ENCODE results near the gene RRBP1. TPM values are rescaled to one million over a fixed set of nuclear protein-coding genes. Genes with fewer than 3 reads are reported as not detected.
A peak's percentile ranks its signal among the peaks of the same experiment; 100 is the strongest.

The RRBP1 gene
- total RNA-seq, 4 donors from 2014 or later, result 33.7 to 57.7 (median 43.2) TPM

DNA sequence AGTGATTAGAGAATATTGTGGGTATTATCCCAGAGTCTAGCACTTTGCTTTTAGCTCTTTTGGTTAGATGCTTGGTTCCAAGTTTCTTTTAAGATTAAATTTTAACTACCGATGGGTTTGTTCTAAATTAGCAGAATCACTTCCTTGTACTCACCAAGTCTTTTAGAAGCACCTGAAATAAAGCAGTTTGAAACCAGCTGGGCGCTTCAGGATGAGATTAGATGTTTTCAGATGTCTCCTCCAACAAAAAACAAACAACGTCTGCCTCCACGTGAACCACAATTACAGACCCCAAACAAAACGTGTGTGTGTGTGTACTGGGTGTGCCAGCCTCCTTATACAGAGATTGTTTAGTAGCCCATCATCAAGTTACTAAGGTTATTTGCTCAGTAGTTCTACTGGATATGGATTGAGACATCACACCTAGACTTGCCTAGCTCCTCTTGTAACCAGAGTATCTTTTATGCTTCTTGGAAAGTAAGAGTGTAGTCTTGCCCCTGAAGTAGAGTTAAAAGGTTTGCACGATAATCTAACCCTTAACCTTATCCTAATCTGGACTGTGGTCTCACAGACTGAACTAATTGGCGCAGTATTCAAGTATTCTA lies 109.9 kb downstream of the RRBP1 start:
- intact Hi-C loops (cut with DNase I; ENCODE audit: low total_unique reads), result no loop called here
- 34 to 43% methylated on average over 7 of the region's 7 CpGs for WGBS, 2 donors
- no peak for DNase-seq (ENCODE audit: low spot score in 2 of 2)
- no peak overlapping the region for H3K4me3 ChIP-seq (ENCODE audit: low read depth, poor library complexity, severe bottlenecking)
- TF ChIP-seq, protein P1, sequence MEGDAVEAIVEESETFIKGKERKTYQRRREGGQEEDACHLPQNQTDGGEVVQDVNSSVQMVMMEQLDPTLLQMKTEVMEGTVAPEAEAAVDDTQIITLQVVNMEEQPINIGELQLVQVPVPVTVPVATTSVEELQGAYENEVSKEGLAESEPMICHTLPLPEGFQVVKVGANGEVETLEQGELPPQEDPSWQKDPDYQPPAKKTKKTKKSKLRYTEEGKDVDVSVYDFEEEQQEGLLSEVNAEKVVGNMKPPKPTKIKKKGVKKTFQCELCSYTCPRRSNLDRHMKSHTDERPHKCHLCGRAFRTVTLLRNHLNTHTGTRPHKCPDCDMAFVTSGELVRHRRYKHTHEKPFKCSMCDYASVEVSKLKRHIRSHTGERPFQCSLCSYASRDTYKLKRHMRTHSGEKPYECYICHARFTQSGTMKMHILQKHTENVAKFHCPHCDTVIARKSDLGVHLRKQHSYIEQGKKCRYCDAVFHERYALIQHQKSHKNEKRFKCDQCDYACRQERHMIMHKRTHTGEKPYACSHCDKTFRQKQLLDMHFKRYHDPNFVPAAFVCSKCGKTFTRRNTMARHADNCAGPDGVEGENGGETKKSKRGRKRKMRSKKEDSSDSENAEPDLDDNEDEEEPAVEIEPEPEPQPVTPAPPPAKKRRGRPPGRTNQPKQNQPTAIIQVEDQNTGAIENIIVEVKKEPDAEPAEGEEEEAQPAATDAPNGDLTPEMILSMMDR (IDR thresholded peaks at IDR 0.05), result no peak
- TF ChIP-seq POLR2A (IDR thresholded peaks at IDR 0.05), result no peak

DNA sequence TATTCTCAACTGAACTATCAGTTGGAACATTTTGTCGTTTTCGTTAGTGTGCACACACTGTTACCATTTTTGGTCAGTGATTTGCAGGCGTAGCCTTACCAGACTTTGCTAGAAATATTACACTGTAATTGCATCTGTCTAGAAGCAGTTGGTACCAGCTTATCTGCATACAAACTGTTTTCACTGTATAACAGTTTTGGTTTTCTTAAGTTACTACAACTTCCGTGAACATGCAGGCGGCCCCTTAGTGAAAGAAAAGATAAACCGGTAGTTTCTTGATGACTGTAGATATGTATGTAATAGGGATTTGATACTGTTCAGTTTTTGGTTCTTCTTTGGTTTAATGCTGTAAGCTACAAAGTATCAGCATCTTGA lies 110.9 kb downstream of the RRBP1 start:
- WGBS, 2 donors, result 3 to 10% methylated on average over 6 of the region's 6 CpGs
- intact Hi-C loops (cut with DNase I; ENCODE audit: low total_unique reads), result no loop called here
- no peak for DNase-seq (ENCODE audit: low spot score in 2 of 2)
- TF ChIP-seq POLR2A (IDR thresholded peaks at IDR 0.05), result no peak
- TF ChIP-seq, protein P1 (IDR thresholded peaks at IDR 0.05), result no peak
- H3K4me3 ChIP-seq (ENCODE audit: low read depth, poor library complexity, severe bottlenecking), result no peak overlapping the region

DNA sequence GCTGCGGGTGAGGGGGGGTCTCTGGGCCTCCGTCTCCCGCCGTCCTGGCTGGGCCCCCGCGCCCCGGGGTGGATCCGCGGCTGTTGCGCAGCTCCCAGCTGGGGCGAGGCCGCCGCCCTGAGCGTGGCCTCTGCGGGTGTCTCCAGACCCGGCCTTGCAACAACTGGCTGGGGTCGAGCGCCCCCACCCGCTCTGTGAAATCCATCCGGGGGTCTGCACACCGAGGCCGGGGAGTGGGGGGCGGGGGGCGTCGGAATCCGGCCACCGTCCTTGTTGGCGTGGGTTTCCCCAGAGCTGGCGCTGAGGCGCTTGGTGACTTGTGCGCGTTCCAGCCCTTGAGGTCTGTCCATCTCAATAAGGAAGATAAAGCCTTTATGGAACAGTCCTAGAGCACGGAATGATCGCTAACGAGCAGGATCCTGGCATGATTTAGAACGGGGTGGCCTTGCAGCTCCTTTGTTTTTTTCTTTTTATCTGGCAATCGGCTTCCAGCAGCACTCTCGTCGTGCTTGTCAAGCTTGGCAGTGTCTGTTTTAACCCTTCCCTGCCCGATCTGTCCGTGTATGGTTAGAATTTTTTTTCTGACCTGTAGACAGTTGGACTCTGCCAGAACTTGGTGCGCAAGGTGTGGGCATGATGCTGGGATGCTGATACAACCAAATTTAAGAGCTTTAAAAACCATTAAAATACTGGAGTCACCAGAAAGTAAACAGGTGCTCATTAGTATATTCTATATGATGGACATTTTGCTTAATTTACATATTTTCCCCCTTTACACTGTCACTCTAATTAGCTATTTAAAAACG lies 111.5 kb downstream of the RRBP1 start:
- WGBS, 2 donors, result 1 to 3% methylated on average over 18 to 33 of the region's 43 CpGs

DNA sequence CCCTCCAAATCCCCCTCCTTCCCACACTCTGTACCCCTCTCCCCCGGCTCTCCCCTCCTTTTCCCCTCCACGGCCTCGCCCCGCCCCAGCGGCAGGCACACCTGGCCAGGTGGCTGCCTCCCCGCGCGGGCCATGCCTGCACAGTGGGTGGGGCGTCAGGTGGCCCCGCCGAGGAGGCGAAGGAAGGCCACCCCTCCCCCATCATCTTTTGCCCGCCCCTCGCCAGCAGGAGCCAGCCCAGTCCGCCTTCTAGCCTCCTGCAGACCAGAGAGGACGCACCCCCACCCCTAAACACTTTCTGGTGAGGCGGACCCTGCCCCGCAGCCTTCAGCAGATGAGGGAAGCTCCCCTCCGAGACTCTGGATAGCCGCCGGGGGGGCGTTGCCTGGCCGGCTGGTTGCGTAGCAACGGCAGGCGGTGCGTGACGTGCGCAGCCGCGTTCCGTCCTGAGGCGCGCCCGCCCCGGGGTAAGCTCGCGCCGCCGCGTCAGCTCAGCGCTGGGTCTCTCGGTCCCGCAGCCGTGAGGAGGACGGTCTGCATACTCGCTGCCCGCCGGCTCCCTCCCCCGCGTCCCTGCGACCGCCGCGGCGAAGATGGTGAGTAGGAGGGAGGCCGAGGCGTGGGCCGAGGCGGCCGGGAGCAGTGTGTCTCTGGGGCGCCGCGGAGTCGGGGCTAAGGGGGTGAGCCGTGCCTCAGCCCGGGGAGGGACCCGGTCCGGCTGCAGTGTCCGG lies 112.3 kb downstream of the RRBP1 start, which contains the start of gene DSTN:
DSTN (plus strand) TSS at position 460 of the 731 bp plus-strand sequence; CDS start at position 594, 134 bp downstream.
- intact Hi-C loops (cut with DNase I; ENCODE audit: low total_unique reads), result no loop called here
- WGBS, 2 donors, result 0 to 2% methylated on average over 11 to 28 of the region's 70 CpGs
- peak within 1 kb of the TSS; percentile 99 for H3K4me3 ChIP-seq (ENCODE audit: low read depth, poor library complexity, severe bottlenecking)
- TF ChIP-seq POLR2A (IDR thresholded peaks at IDR 0.05), result peak in 1 of 2 donors; percentile 47
- TF ChIP-seq, protein P1 (IDR thresholded peaks at IDR 0.05), result no peak
- peak; percentile 89 to 98 for DNase-seq (ENCODE audit: low spot score in 2 of 2)

More for the DNA sequence above, 111.5 kb downstream of the RRBP1 start:
- DNase-seq (ENCODE audit: low spot score in 2 of 2), result peak; percentile 46 to 92
- TF ChIP-seq POLR2A (IDR thresholded peaks at IDR 0.05), result no peak
- TF ChIP-seq, protein P1 (IDR thresholded peaks at IDR 0.05), result no peak
- H3K4me3 ChIP-seq (ENCODE audit: low read depth, poor library complexity, severe bottlenecking), result peak overlapping the region; percentile 99
- intact Hi-C loops (cut with DNase I; ENCODE audit: low total_unique reads), result no loop called here

DNA sequence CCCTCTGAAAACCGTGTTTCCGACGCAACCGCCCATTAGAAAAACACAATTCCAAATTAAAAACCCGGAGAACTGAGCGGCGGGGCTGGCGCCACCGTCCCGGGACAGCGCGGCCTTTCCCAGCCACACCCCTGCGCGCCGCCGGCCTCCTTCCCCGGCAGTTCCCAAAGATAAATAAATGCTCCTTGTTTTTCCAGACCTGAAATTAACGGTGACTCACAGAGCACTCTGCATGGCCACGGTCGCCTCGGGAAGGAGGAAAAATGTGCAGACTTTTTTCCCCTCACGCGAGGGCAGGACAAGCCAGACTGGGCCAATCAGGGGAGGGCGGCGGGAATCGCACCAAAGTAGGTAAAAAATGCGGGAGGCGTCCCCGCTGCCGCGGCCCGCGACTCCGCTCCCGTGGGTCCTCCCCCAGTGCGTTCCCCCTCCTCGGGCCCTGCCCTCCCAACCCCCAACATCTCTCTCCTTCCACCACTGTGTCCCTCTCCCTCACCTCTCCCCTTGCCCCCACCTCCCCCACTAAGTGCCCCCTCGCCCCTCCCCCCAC lies 113.0 kb downstream of the RRBP1 start:
- DNase-seq (ENCODE audit: low spot score in 2 of 2), result peak; percentile 89 to 96
- intact Hi-C loops (cut with DNase I; ENCODE audit: low total_unique reads), result no loop called here
- 0 to 2% methylated on average over 37 of the region's 38 CpGs for WGBS, 2 donors
- H3K4me3 ChIP-seq (ENCODE audit: low read depth, poor library complexity, severe bottlenecking), result no peak overlapping the region
- TF ChIP-seq, protein P1 (IDR thresholded peaks at IDR 0.05), result no peak
- TF ChIP-seq POLR2A (IDR thresholded peaks at IDR 0.05), result no peak

All from lower leg skin (tissue), 4 donors.